Measurements from ENCODE around the gene TRPM6. TPM values are rescaled to one million over a fixed set of nuclear protein-coding genes. Genes with fewer than 3 reads are reported as not detected.

The TRPM6 gene
- total RNA-seq, 1 experiment from 2014 or later, result 0.57 TPM

DNA sequence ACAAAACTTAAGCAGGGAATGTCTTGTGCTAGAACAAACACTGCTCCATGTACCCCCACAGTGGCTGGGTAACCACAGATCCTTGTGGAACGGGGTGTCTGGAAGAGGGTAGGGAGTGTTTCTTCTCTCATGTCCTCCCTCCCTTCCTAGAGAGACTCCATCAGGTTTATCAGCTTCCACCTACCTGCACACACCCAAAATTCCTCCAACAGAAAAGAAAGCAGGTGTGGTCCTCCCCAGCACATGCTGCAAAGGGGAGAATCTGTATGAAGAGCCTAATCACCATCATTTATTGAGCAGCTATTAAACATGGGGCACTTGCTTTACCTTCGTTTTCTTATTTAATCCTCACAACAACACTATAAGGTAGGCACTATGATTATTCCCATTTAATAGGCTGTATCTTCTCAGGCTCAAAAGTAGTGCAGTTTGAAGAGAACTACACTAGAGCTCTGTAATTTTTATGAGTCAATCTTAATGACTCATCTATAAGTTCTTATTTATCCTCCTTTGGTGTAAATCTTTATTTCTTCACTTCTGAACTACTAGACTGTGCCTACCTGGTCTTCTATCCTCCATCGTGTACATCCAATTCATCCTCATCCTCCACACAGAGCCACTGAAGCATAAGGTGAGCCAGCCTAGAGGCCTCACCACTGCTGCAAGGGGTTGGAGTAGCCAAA is 33.4 kb upstream of the TRPM6 start:
- H3K4me1 ChIP-seq (ENCODE audit: insufficient read depth, low read length), result no peaks in the 10 kb centered on the region
- H3K79me2 ChIP-seq (ENCODE audit: insufficient read depth, low read length), result no peaks in the 10 kb centered on the region
- H3K18ac ChIP-seq (ENCODE audit: insufficient read length, low read depth, low read length), result no peak overlapping the region
- H2BK20ac ChIP-seq (ENCODE audit: low read depth, low read length, poor library complexity, severe bottlenecking), result no peak overlapping the region
- no peak overlapping the region for H4K5ac ChIP-seq (ENCODE audit: insufficient read length, low read depth, low read length)
- no peak overlapping the region for H4K91ac ChIP-seq (ENCODE audit: insufficient read length, low read depth, low read length)
- no peak overlapping the region for H3K4me3 Mint-ChIP-seq
- peaks cover 9 to 13% of the 10 kb centered on the region in 2 experiments for H3K4me1 Mint-ChIP-seq
- H2BK15ac ChIP-seq (ENCODE audit: low read depth, low read length), result no peak overlapping the region
- H2AK5ac ChIP-seq (ENCODE audit: insufficient read length, low read length), result no peak overlapping the region
- WGBS (ENCODE audit: extremely low coverage, insufficient read length, low lambda C conversion rate), result no CpG with 5 or more reads among the region's 3 CpGs
- H4K8ac ChIP-seq (replicated peaks; ENCODE audit: insufficient read length, low read depth, low read length), result no peak overlapping the region
- H3K79me1 ChIP-seq (ENCODE audit: insufficient read depth, low read depth, low read length, poor library complexity, severe bottlenecking), result no peaks in the 10 kb centered on the region
- no peak overlapping the region for H2AFZ ChIP-seq (ENCODE audit: low read length)
- H3K23me2 ChIP-seq (ENCODE audit: insufficient read length, low read depth, low read length, poor library complexity, severe bottlenecking), result no peaks in the 10 kb centered on the region
- no peak overlapping the region for H3K4me2 ChIP-seq (ENCODE audit: insufficient read depth, insufficient read length, low read length)
- no peak overlapping the region for H3K23ac ChIP-seq (ENCODE audit: insufficient read length, low read depth, low read length)
- no peak overlapping the region for H3K27ac Mint-ChIP-seq
- H3K9me3 Mint-ChIP-seq, result no peaks in the 10 kb centered on the region; a peak in 1 of 5 replicates
- H2BK5ac ChIP-seq (ENCODE audit: insufficient read length, low read length), result no peak overlapping the region
- no peak overlapping the region for H3T11ph ChIP-seq (ENCODE audit: low read length)
- H3K9me3 ChIP-seq (ENCODE audit: control insufficient read depth, low read depth, low read length), result no peaks in the 10 kb centered on the region
- H3K4ac ChIP-seq (ENCODE audit: low read depth, low read length), result no peak overlapping the region
- no peaks in the 10 kb centered on the region for H3K27me3 ChIP-seq (ENCODE audit: insufficient read depth, low read length)
- no peak for DNase-seq
- H3K56ac ChIP-seq (ENCODE audit: insufficient read length, low read depth, low read length), result no peak overlapping the region
- H3K9ac ChIP-seq (ENCODE audit: extremely low read depth, insufficient read length, low read length), result no peak overlapping the region
- TF ChIP-seq, protein P1, sequence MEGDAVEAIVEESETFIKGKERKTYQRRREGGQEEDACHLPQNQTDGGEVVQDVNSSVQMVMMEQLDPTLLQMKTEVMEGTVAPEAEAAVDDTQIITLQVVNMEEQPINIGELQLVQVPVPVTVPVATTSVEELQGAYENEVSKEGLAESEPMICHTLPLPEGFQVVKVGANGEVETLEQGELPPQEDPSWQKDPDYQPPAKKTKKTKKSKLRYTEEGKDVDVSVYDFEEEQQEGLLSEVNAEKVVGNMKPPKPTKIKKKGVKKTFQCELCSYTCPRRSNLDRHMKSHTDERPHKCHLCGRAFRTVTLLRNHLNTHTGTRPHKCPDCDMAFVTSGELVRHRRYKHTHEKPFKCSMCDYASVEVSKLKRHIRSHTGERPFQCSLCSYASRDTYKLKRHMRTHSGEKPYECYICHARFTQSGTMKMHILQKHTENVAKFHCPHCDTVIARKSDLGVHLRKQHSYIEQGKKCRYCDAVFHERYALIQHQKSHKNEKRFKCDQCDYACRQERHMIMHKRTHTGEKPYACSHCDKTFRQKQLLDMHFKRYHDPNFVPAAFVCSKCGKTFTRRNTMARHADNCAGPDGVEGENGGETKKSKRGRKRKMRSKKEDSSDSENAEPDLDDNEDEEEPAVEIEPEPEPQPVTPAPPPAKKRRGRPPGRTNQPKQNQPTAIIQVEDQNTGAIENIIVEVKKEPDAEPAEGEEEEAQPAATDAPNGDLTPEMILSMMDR (conservative IDR thresholded peaks at IDR 0.05), result no peak
- no peak overlapping the region for H3K27ac ChIP-seq (ENCODE audit: insufficient read length, low read depth, low read length)
- H3K27me3 Mint-ChIP-seq (ENCODE audit: low read depth), result no peaks in the 10 kb centered on the region
- H4K20me1 ChIP-seq (ENCODE audit: control insufficient read depth, insufficient read depth, insufficient read length), result no peaks in the 10 kb centered on the region
- no peaks in the 10 kb centered on the region for H3K36me3 Mint-ChIP-seq (ENCODE audit: insufficient read depth in 1 of 3, low read depth in 3 of 3)
- H3K14ac ChIP-seq (ENCODE audit: insufficient read depth, low read length), result no peak overlapping the region
- H2BK120ac ChIP-seq (ENCODE audit: low read depth, low read length, poor library complexity, severe bottlenecking), result no peak overlapping the region
- no peak overlapping the region for H2BK12ac ChIP-seq (ENCODE audit: insufficient read length, low read depth, low read length)

Data from H9 (cell line).